Measurements from ENCODE around the gene CSRP1.

CSRP1 gene

DNA sequence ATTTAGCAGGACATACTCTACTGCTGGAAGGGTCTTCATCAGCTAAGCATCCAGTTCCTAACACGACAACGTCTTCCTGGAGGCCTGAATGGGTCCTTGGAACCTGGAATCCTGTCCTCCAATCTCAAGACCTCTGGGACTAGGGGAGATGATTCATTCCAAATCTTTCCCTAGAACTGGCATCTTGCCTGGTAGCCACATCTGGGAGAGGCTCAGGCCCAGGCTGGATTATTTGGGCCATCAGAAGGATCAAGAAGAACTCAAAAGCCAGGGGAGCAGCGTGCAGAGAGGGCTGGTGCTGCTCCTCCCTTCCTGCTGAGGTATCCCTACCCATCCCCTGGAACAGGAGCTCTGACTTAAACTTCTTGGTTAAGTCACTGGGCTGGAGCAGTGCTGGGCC lies 35.2 kb downstream of the CSRP1 start:
- TF ChIP-seq, protein P1, sequence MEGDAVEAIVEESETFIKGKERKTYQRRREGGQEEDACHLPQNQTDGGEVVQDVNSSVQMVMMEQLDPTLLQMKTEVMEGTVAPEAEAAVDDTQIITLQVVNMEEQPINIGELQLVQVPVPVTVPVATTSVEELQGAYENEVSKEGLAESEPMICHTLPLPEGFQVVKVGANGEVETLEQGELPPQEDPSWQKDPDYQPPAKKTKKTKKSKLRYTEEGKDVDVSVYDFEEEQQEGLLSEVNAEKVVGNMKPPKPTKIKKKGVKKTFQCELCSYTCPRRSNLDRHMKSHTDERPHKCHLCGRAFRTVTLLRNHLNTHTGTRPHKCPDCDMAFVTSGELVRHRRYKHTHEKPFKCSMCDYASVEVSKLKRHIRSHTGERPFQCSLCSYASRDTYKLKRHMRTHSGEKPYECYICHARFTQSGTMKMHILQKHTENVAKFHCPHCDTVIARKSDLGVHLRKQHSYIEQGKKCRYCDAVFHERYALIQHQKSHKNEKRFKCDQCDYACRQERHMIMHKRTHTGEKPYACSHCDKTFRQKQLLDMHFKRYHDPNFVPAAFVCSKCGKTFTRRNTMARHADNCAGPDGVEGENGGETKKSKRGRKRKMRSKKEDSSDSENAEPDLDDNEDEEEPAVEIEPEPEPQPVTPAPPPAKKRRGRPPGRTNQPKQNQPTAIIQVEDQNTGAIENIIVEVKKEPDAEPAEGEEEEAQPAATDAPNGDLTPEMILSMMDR (IDR thresholded peaks at IDR 0.05) = no peak

DNA sequence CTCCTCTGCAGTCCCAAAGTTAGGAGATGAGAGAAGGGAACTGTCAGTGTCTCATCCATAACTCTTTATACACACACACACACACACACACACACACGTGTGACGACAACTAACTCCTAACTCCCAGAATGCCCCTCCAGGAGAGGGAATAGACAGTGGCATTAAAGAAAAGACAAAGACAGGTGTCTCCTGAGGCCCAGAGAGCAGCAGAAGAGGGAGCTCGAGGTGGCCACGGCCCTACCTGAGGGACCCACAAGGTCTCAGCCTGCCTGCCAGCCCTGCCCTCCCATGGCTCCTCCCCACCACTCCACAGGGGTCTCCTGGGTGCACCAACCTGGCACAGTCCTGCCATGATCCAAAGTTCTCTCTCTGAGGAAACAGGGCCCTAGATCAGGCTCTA lies 36.3 kb downstream of the CSRP1 start:
- TF ChIP-seq, protein P1 (IDR thresholded peaks at IDR 0.05) = no peak

DNA sequence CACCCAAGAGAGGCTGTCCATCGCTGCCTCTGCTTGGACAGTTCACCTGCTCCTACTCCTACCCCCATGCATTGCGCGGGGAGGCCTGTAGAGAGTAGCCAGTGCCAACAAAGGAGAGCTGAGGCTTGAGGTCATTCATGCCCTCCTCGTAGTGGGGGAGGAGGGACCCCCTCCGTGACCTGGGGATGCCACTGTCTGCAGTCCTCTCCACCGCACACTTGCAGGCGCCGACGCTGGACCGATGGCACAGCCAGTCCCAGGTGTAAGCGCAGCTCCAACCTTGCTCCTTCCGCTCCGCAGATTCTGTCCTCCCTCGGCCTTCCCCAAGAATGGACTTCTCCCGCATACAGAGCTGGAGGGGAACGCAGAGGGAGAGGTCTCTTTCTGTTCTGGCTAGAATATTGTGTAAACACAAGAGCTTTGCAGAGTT lies 37.3 kb downstream of the CSRP1 start:
- TF ChIP-seq, protein P1 (IDR thresholded peaks at IDR 0.05) = no peak

DNA sequence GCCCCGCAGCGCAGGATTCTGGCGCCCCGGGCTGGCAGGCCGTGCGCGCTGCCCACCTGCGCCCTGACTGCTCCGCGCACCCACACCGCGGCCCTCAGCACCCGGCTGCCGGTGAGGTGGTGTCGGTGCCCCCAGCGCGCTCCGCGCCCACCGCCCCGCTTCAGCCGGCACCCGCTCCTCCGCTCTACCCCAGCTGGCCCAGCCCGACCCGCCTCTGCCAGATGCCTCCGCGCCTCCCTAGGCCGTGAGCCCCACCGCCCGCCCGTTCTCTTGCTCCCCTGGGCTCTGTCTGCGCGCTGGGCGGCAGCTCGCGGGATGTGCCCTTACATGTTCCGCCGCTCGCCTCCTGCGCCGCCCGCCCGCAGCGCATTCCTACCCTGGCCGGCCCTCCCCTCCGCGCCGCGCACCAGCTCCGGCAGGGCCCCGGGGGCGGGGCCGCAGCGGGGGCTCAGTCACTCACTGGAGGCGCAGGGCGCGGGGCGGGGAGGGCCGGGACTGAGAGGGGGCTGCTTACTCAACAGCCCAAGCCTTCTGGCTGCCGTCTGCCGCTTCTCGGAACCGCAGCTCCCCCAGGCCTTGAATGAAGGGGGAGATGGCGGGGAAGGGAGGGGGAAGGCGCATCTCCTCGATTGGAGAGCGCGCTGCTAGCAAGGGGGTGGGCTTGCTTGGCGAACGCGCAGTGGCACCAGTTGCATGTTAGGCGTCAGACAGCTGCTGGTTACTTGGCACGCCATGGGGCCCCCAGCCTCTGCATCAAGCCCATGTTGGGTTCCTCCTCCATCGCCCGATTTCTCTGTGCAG lies 37.9 kb downstream of the CSRP1 start, which contains the start of gene PHLDA3:
Gene PHLDA3 (minus strand): TSS at position 345 of the 801 bp plus-strand sequence. CDS start 402 bp downstream, outside the sequence.
- TF ChIP-seq, protein P1 (IDR thresholded peaks at IDR 0.05) = no peak

DNA sequence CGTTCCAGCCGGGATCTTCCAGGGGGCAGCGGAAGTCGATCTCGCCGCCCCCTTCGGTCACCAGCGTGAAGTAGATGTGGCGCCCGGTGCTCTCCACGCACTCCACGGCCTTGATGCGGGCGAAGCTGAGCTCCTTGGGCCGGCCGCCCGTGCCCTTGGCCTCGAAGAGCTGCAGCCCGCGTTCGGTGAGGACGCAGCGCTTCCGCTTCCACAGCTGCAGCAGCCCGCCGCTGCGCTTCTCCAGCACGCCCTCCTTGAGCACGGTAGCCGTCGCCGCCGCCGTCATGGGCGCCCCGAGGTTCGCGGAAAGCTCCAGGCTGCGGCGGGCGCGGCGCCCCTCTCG lies 38.5 kb downstream of the CSRP1 start:
- TF ChIP-seq, protein P1 (IDR thresholded peaks at IDR 0.05) = no peak

DNA sequence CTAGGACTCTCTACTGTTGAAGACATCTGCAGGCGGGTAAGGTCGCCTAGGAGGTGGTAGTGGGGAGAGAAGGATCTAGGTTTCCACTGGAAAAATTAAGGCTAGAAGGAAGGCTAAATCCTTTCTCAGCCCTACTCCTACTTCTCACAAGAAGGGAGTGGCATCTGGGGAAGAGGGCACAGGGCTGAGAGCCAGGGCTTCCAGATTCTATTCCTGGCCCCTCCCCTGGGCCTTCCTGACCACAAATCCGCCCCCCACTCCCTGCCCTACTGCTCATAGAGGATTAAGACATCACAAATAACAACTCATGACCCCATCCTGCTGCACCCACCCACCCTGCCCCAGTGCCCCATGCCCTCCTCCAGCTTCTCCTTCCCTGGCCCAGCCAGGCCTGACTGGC lies 40.4 kb downstream of the CSRP1 start:
- TF ChIP-seq, protein P1 (IDR thresholded peaks at IDR 0.05) = no peak

DNA sequence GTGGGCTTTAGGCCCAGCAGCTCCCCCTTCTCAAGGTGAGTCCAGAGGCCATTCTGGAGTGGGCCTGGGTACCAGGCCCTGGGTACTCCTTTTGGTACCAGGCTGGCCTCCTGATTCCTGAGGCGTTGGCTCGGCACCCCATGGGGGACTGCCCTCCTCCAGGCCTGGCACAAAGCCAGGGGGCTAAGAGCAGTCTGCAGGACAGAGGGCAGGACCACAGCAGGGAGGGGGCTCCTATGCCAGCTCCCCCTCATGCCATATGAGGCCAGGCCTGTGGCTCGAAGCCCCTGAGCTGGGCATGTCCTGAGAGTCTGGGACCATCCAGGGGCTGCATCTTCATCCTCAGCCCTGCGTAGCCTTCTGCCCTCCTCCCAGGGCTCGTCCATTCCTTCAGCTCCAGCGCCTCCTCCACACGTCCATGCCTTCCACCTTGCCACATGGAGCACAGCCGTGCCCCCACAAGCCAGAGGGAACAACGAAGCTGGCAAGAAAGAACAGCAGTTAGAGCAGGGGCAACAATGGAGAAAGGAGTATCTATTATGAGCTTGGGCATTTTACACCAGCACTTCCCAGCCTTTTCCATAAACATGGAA lies 41.1 kb downstream of the CSRP1 start:
- TF ChIP-seq, protein P1 (IDR thresholded peaks at IDR 0.05) = no peak
